Fibroblast of the aortic adventitia (primary cell): ENCODE measurements around the gene CYP26B1. TPM values are rescaled to one million over a fixed set of nuclear protein-coding genes. Genes with fewer than 3 reads are reported as not detected.

Source experiments
- DNase-seq: peaks from one replicate; pipeline ENCODE4 v3.0.0-alpha.2; 2010; ENCODE audit warnings: low read depth
- H3K4me3 ChIP-seq: 2 replicates; pipeline ENCODE4 v1.5.1; 2011; ENCODE audit warnings: low read depth, mild to moderate bottlenecking, control low read depth, low read length, moderate library complexity
- total RNA-seq: library from RNA; depleted of rRNA; stranded (reverse); fragments of >200 nt; gene quantifications from 2 replicates; pipeline ENCODE4 v1.2.3, GENCODE V29; 2012; ENCODE audit warnings: low replicate concordance
- TF ChIP-seq, protein P1 (sequence below): IDR thresholded peaks from 2 replicates; pipeline ENCODE4 v1.5.1; 2011; ENCODE audit warnings: mild to moderate bottlenecking, low read length, control low read depth, inconsistent platforms; ENCODE audit not compliant: insufficient read depth

The CYP26B1 gene
- total RNA-seq, 1 donor = 2.5 TPM

GRCh38 chr2:72115110-72116080, 32.3 kb downstream of the CYP26B1 start:
- no peak overlapping the region for H3K4me3 ChIP-seq
- TF ChIP-seq, protein P1, sequence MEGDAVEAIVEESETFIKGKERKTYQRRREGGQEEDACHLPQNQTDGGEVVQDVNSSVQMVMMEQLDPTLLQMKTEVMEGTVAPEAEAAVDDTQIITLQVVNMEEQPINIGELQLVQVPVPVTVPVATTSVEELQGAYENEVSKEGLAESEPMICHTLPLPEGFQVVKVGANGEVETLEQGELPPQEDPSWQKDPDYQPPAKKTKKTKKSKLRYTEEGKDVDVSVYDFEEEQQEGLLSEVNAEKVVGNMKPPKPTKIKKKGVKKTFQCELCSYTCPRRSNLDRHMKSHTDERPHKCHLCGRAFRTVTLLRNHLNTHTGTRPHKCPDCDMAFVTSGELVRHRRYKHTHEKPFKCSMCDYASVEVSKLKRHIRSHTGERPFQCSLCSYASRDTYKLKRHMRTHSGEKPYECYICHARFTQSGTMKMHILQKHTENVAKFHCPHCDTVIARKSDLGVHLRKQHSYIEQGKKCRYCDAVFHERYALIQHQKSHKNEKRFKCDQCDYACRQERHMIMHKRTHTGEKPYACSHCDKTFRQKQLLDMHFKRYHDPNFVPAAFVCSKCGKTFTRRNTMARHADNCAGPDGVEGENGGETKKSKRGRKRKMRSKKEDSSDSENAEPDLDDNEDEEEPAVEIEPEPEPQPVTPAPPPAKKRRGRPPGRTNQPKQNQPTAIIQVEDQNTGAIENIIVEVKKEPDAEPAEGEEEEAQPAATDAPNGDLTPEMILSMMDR = no peak
- DNase-seq = peak; percentile 87

DNA sequence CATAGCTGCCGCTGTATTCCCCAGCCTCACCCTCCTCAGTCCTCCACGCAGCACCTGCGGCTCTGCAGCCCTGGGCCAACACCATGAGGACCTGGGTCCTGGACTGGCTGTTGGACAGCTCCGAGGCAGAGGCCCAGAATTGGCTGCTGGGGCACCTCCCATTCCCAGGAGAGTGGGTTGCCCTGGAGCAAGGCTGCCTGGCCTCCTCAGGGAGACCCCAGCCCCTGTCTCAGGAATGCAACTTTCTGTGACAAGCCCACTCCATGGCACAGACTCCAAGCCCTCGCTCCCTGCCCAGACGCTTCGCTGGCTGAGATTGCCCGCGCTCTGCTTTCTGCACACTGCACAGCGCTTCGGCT, 33.0 kb downstream of the CYP26B1 start:
- DNase-seq = no peak
- TF ChIP-seq, protein P1 = no peak
- H3K4me3 ChIP-seq = no peak overlapping the region

DNA sequence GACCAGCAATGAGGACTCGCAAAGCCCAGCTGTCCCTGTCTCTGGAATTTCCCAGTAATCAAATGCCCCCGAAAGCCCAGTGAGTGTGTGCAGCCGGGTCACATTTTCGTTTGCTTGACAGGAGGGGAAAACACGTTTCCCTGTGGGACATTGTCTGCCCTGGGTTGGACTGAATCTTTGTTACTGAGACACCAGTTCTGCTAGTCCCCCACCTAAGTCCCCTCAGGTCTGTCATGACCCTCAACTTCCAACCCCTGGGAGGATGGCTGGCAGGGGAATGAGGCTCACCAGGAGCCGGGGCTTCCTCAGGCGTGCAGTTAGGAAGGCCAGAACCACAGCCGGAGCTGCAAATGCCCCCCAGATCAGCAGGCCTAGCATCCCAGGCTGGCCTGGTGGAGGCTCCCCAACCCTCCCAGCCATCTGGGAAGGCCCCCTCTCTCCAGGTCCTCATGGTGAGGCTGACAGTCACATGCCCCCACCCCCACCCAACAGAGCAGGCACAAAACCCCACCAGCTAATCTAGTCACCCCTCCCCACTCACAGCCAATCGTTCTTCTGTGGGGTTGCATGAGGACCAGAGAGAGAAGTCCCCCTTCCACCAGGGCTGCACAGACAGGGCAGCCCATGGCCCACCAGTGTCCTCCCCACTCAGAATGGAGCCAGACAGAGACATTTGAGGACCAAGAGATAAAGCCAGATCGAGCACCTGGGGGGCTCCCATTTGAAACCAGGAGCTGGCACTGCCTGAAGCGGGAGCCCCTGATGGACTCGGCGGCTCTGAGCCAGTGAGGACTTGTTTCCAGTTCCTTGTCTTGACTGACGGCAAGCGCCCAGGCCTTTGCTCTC, 33.6 kb downstream of the CYP26B1 start:
- no peak overlapping the region for H3K4me3 ChIP-seq
- TF ChIP-seq, protein P1 = no peak
- DNase-seq = no peak

DNA sequence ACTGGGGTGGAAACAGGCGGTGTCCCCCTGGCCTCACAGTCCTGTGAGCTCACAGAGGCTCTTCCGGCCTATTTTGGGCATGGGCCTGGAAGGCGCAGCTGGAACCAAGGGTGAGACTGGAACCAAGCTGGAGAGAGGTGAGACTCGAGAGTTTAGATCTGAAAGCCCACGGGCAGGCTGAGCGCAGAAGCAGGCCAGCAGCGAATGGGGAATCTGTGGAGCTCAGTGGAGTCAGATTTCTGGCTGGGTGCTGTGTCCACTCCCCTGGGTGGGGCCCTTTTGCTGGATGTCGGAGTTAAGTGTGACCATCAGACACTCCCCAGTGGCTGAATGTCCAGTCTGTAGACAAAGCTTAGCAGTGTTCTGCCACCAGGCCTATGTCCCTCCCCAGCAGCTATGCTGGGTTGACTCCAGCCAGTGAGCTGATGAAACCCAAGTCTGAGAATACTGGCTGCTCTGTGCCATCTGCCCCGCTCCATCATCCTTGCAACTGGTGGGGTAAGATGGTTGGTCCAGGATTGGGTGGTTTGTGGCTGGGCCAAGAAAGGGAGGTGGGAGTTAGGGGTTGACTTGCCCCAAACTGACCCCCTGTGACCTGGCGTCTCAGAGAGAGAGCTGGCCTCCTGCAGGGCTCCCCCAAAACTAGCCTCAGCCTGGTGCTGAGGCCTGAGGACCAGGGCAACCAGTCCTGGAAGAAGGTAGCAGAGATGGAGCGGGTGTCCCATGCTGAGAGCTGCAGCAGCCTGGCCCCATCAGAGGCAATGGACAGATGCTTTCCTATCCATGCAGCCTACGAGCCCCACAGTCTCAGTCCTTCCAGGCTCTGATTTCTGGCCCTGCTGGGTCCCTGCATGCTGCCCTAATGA, 34.4 kb downstream of the CYP26B1 start:
- TF ChIP-seq, protein P1 = no peak
- DNase-seq = peak; percentile 13
- H3K4me3 ChIP-seq = no peak overlapping the region

DNA sequence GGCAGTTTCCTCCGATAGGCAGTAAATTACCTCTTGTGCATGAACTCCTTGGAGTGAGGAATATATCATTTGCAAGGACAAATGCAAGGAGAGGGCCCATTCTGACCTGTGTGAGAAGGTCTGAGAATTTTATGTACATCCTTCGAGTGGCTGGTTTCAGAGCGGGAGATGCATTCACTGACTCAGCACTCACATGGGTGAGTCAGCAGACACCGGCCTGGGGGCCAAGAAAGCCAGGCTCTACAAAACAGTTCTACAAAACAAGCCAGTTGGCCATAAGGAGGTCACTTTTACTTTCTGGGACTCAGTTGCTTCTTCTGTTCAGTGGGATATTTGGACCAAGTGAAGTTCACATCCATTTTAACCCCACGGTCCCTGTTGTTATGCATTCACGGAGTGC, 35.3 kb downstream of the CYP26B1 start:
- peak; percentile 58 for DNase-seq
- TF ChIP-seq, protein P1 = no peak
- no peak overlapping the region for H3K4me3 ChIP-seq

DNA sequence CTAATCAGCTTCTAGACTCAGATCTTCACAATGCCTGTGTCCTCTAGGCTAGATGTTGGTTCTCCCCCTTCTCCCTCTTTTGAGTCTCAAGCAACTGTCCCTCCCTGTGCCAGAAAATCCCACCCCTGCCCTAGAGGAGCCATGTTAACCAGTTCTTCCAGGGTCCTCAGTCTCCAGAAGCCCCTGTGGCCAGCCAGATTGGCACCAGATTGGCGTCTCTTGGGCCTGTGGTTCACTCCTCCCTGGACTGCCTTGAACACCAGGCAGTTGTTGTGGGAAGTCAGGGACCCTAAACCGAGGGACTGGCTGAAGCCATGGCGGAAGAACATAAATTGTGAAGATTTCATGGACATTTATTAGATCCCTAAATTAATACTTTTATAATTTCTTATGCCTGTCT, 36.6 kb downstream of the CYP26B1 start:
- no peak for DNase-seq
- H3K4me3 ChIP-seq = no peak overlapping the region
- TF ChIP-seq, protein P1 = no peak
